GM18858 (cell line): ENCODE results near the gene PSORS1C1.
"Not testable (repeated sequence)": the region's sequence is repeated elsewhere in the genome, so short reads cannot be mapped to it uniquely, and the experiment has no call there.

ENCODE experiments used
- ATAC-seq: cut with Tn5 transposase; IDR thresholded peaks from one replicate; pipeline ENCODE4 v1.9.1; 2021; ENCODE audit not compliant: unreplicated experiment

Gene PSORS1C1

GRCh38 chr6:31114541-31114878 is at the start of gene PSORS1C1:
Gene PSORS1C1 (plus strand): TSS chr6:31114800. CDS start chr6:31129633, 14,833 bp downstream.
- ATAC-seq, result no peak

- ATAC-seq, result no peak
Measured at GRCh38 chr6:31065556-31065955, 49.0 kb upstream of the PSORS1C1 start.

GRCh38 chr6:31067028-31067427 is 47.6 kb upstream of the PSORS1C1 start:
- not testable (repeated sequence) for ATAC-seq

- not testable (repeated sequence) for ATAC-seq
Measured at GRCh38 chr6:31067891-31068668, 46.5 kb upstream of the PSORS1C1 start.

- ATAC-seq, result no peak
Measured at GRCh38 chr6:31068669-31069340, 45.8 kb upstream of the PSORS1C1 start.

GRCh38 chr6:31070711-31071197 is 43.8 kb upstream of the PSORS1C1 start:
- ATAC-seq, result no peak

- ATAC-seq, result no peak
Measured at GRCh38 chr6:31074401-31074800, 40.2 kb upstream of the PSORS1C1 start.

- no peak for ATAC-seq
Measured at GRCh38 chr6:31075528-31075927, 39.1 kb upstream of the PSORS1C1 start.

GRCh38 chr6:31076611-31077010 is 38.0 kb upstream of the PSORS1C1 start:
- no peak for ATAC-seq

- no peak for ATAC-seq
Measured at GRCh38 chr6:31079656-31080261, 34.8 kb upstream of the PSORS1C1 start.

GRCh38 chr6:31081872-31082271 is 32.7 kb upstream of the PSORS1C1 start:
- ATAC-seq, result no peak

- no peak for ATAC-seq
Measured at GRCh38 chr6:31083742-31084354, 30.8 kb upstream of the PSORS1C1 start.

GRCh38 chr6:31086788-31087440 is 27.7 kb upstream of the PSORS1C1 start:
- ATAC-seq, result no peak

GRCh38 chr6:31087494-31088089 is 27.0 kb upstream of the PSORS1C1 start:
- ATAC-seq, result no peak

GRCh38 chr6:31090275-31090972 is 24.2 kb upstream of the PSORS1C1 start:
- no peak for ATAC-seq

- ATAC-seq, result no peak
Measured at GRCh38 chr6:31090973-31091364, 23.6 kb upstream of the PSORS1C1 start.

- ATAC-seq, result no peak
Measured at GRCh38 chr6:31091680-31092079, 22.9 kb upstream of the PSORS1C1 start.

GRCh38 chr6:31092238-31092637 is 22.4 kb upstream of the PSORS1C1 start:
- no peak for ATAC-seq

GRCh38 chr6:31092769-31093505 is 21.7 kb upstream of the PSORS1C1 start:
- no peak for ATAC-seq
